Liver (tissue), 3 donors: ENCODE results near the gene PANX1.

Experiments
- EGR1 ChIP-seq, 2 donors: IDR thresholded peaks; 2 replicates each; pipeline ENCODE4 v1.6.1; 2016 to 2018; ENCODE audit warnings: antibody characterized with exemption in 2 of 2, low read depth in 2 of 2
- FOXA1 ChIP-seq: IDR thresholded peaks from 2 replicates; pipeline ENCODE4 v1.6.1; 2016; ENCODE audit warnings: antibody characterized with exemption
- GABPA ChIP-seq, 2 donors: IDR thresholded peaks in 1 of 2; conservative IDR thresholded peaks in 1 of 2; 2 replicates each; pipeline ENCODE4 v1.6.1; 2016; ENCODE audit warnings: antibody characterized with exemption in 2 of 2, mild to moderate bottlenecking in 1 of 2, moderate library complexity in 1 of 2
- HNF4G ChIP-seq: IDR thresholded peaks from 2 replicates; pipeline ENCODE4 v1.6.1; 2016; ENCODE audit warnings: antibody characterized with exemption
- JUND ChIP-seq, 2 donors: IDR thresholded peaks; 2 replicates each; pipeline ENCODE4 v1.6.1; 2016; ENCODE audit warnings: antibody characterized with exemption in 2 of 2
- RAD21 ChIP-seq, 2 donors: IDR thresholded peaks; 2 replicates each; pipeline ENCODE4 v1.6.1; 2016; ENCODE audit warnings: antibody characterized with exemption in 2 of 2, mild to moderate bottlenecking in 2 of 2
- RXRA ChIP-seq, 2 donors: IDR thresholded peaks; 2 replicates each; pipeline ENCODE4 v1.6.1; 2017 to 2018; ENCODE audit warnings: antibody characterized with exemption in 2 of 2, mild to moderate bottlenecking in 1 of 2
- SP1 ChIP-seq: IDR thresholded peaks from 2 replicates; pipeline ENCODE4 v1.6.1; 2018; ENCODE audit warnings: antibody characterized with exemption, mild to moderate bottlenecking
- TAF1 ChIP-seq: conservative IDR thresholded peaks from 2 replicates; pipeline ENCODE4 v1.6.1; 2016; ENCODE audit warnings: antibody characterized with exemption, mild to moderate bottlenecking
- TF ChIP-seq, protein P1 (sequence below): fragments of 150-350 bp; IDR thresholded peaks from 2 replicates; pipeline ENCODE4 v1.5.1; 2017; ENCODE audit warnings: improper control_type of control experiment, low read depth, low read length; ENCODE audit not compliant: missing input control
- TF ChIP-seq, protein P2 (sequence below): IDR thresholded peaks from 2 replicates; pipeline ENCODE4 v1.6.1; 2016; ENCODE audit warnings: antibody characterized with exemption, mild to moderate bottlenecking
- TF ChIP-seq, protein P3 (sequence below): IDR thresholded peaks from 2 replicates; pipeline ENCODE4 v1.6.1; 2016; ENCODE audit warnings: antibody characterized with exemption
- donor health status: healthy.
- donor health status: healthy.

DNA sequence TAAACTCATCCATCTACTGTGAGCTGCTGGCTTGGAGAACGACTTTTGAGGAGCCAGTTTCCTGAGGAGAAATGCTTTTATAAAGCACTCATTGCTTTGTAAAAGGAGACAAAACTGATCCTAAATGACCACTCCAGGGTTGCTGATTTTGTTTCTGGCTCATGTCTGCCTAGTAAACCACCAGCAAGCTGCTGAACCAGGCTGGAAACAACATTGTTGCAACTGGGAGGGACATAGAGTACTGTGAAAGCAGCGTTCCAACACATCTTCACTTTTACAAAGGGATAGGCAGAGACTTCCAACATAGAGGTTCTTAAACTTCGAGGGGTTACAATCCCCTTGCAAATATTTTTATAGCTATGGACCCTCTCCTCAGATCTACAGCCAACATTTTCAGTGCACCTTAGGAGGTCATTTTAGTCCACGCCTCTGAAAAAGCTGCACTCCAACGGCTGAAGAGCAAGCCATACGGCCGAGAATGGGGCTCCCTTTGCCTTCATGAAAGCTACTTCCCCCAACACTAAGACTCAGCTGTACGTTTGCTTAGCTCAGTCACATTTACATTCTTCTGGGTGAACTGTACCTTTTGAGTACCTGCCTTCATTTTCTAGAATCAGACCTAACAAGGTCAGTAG, 54.7 kb downstream of the PANX1 start:
- TF ChIP-seq, protein P1, sequence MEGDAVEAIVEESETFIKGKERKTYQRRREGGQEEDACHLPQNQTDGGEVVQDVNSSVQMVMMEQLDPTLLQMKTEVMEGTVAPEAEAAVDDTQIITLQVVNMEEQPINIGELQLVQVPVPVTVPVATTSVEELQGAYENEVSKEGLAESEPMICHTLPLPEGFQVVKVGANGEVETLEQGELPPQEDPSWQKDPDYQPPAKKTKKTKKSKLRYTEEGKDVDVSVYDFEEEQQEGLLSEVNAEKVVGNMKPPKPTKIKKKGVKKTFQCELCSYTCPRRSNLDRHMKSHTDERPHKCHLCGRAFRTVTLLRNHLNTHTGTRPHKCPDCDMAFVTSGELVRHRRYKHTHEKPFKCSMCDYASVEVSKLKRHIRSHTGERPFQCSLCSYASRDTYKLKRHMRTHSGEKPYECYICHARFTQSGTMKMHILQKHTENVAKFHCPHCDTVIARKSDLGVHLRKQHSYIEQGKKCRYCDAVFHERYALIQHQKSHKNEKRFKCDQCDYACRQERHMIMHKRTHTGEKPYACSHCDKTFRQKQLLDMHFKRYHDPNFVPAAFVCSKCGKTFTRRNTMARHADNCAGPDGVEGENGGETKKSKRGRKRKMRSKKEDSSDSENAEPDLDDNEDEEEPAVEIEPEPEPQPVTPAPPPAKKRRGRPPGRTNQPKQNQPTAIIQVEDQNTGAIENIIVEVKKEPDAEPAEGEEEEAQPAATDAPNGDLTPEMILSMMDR = no peak
- TF ChIP-seq, protein P2, sequence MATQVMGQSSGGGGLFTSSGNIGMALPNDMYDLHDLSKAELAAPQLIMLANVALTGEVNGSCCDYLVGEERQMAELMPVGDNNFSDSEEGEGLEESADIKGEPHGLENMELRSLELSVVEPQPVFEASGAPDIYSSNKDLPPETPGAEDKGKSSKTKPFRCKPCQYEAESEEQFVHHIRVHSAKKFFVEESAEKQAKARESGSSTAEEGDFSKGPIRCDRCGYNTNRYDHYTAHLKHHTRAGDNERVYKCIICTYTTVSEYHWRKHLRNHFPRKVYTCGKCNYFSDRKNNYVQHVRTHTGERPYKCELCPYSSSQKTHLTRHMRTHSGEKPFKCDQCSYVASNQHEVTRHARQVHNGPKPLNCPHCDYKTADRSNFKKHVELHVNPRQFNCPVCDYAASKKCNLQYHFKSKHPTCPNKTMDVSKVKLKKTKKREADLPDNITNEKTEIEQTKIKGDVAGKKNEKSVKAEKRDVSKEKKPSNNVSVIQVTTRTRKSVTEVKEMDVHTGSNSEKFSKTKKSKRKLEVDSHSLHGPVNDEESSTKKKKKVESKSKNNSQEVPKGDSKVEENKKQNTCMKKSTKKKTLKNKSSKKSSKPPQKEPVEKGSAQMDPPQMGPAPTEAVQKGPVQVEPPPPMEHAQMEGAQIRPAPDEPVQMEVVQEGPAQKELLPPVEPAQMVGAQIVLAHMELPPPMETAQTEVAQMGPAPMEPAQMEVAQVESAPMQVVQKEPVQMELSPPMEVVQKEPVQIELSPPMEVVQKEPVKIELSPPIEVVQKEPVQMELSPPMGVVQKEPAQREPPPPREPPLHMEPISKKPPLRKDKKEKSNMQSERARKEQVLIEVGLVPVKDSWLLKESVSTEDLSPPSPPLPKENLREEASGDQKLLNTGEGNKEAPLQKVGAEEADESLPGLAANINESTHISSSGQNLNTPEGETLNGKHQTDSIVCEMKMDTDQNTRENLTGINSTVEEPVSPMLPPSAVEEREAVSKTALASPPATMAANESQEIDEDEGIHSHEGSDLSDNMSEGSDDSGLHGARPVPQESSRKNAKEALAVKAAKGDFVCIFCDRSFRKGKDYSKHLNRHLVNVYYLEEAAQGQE = no peak
- TF ChIP-seq SP1 (no peak), RAD21 (IDR thresholded peaks at IDR 0.05) (no peak), RXRA (IDR thresholded peaks at IDR 0.05) (no peak), TAF1 (no peak), HNF4G (no peak), JUND (IDR thresholded peaks at IDR 0.05) (no peak), GABPA (IDR thresholded peaks at IDR 0.05 in 1 of 2, conservative IDR thresholded peaks at IDR 0.05 in 1 of 2) (no peak), EGR1 (IDR thresholded peaks at IDR 0.05; ENCODE audit: low read depth in 2 of 2) (no peak), FOXA1 (no peak)
- TF ChIP-seq, protein P3, sequence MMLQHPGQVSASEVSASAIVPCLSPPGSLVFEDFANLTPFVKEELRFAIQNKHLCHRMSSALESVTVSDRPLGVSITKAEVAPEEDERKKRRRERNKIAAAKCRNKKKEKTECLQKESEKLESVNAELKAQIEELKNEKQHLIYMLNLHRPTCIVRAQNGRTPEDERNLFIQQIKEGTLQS = no peak
